ENCODE measurements around the gene DYRK1A. TPM values are rescaled to one million over a fixed set of nuclear protein-coding genes. Genes with fewer than 3 reads are reported as not detected.

Gene DYRK1A
- total and polyA plus RNA-seq, 2 donors from 2014 or later: 14.5 to 78.0 TPM

GRCh38 chr21:37412603-37413360 is 46.2 kb downstream of the DYRK1A start:
- no peak overlapping the region for H3K27ac ChIP-seq (ENCODE audit: low read depth in 2 of 2, low read length in 2 of 2)
- H3K4me1 ChIP-seq (ENCODE audit: control insufficient read depth in 2 of 3, insufficient read depth in 2 of 3, low read depth in 1 of 3, low read length in 3 of 3): peaks cover 0 to 10% (median 8%) of the 10 kb centered on the region in 3 donors
- no peak overlapping the region for H3K9ac ChIP-seq (ENCODE audit: low read length in 3 of 3)
- H3K36me3 ChIP-seq (ENCODE audit: control insufficient read depth in 2 of 3, insufficient read depth in 3 of 3, low read length in 3 of 3): no peaks in the 10 kb centered on the region
- no peaks in the 10 kb centered on the region for H3K27me3 ChIP-seq (ENCODE audit: control insufficient read depth, insufficient read depth, low read length)
- FAIRE-seq: no peak
- no peak overlapping the region for H3K4me3 ChIP-seq (ENCODE audit: low read length in 3 of 3)
- H3K9me3 ChIP-seq (ENCODE audit: control insufficient read depth in 2 of 3, insufficient read depth in 1 of 3, low read length in 3 of 3): no peaks in the 10 kb centered on the region
- TF ChIP-seq CTCF (IDR thresholded peaks at IDR 0.05; ENCODE audit: borderline replicate concordance, extremely low read depth, insufficient read depth): no peak
- no peak for DNase-seq
- intact Hi-C loops (cut with DNase I): no loop called here

DNA sequence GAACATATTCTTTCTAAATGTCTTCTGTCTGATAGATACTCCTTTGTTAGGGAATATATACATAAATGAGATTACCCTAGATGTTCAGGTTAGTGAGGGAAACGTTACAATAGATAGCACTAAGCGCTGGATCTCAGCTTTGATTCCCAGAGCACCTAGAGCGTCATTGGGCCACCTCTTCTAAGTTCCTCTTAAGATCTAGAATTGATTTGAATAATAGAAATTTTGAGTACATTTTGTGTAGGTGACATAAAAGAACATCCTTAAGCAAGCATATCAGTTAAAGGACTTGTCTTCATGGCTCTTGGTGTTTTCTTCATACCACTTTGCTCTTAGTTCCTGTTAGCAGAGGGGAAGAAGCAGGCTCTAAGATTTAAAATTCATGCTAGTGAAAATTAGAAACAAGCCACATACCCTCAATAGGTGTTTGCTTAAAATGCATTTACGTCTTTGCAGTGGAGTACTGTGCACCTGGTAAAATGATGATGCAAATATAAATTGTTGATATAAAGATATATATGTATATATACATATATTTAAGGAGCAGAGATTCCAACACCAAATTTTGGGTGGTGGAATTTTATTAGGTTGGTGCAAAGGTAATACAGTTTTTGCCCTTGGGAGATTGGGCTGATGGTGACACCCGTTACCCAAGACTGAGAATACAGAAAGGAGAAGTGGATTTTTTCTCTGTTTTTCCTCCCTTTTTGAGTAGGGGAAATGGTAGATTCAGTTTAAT is 47.1 kb downstream of the DYRK1A start:
- no peaks in the 10 kb centered on the region for H3K36me3 ChIP-seq (ENCODE audit: control insufficient read depth in 2 of 3, insufficient read depth in 3 of 3, low read length in 3 of 3)
- no peak overlapping the region for H3K9ac ChIP-seq (ENCODE audit: low read length in 3 of 3)
- peaks cover 0 to 6% (median 3%) of the 10 kb centered on the region in 3 donors for H3K4me1 ChIP-seq (ENCODE audit: control insufficient read depth in 2 of 3, insufficient read depth in 2 of 3, low read depth in 1 of 3, low read length in 3 of 3)
- H3K27me3 ChIP-seq (ENCODE audit: control insufficient read depth, insufficient read depth, low read length): no peaks in the 10 kb centered on the region
- FAIRE-seq (no peak), DNase-seq (no peak)
- TF ChIP-seq CTCF (IDR thresholded peaks at IDR 0.05; ENCODE audit: borderline replicate concordance, extremely low read depth, insufficient read depth): no peak
- H3K27ac ChIP-seq (ENCODE audit: low read depth in 2 of 2, low read length in 2 of 2): no peak overlapping the region
- intact Hi-C loops (cut with DNase I): no loop called here
- H3K9me3 ChIP-seq (ENCODE audit: control insufficient read depth in 2 of 3, insufficient read depth in 1 of 3, low read length in 3 of 3): no peaks in the 10 kb centered on the region
- H3K4me3 ChIP-seq (ENCODE audit: low read length in 3 of 3): no peak overlapping the region

DNA sequence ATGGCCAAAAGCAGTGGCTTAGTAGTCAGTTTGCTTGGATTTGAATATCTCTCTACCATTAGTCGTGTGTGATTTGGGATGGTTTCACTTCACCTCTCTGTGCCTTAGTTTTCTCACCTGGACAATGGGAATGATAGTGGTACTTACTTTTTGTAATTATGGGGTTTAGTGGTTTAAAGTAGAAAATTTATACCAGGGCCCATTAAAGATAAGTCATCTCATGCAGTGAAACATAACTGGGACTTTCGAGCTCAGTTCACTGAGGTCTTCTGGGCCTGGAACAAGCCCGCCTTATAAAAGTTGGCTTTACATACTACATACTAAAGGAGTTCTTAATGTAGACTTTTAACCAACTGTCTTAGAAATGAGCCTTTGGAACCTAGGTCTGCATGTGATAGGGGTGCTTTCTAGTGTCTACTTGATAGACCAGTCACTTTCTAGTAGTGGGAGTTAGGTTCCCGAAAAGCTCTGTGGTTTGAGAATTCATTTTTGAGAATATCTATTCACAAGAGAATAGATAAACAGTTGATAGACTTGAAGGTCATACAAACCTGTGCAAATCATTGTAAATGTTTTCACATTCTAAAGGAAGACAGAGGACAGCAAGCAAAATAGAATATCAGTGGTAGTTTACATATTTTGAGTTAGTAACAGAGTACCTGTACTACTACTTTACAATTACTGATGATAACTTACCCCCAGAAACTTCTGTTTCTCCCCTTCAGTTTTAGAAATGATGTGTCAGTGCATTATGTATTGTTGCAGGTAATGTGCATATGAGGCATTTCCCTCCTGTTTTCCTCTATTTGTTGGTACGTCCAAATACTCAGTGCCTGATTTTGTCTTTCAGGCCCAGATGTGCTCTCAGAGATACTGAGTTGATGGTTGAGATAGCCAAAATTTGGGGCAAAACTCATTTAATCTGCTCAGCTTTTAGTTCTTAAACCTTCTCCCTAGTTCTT is 48.0 kb downstream of the DYRK1A start:
- peaks cover 0 to 6% (median 2%) of the 10 kb centered on the region in 3 donors for H3K4me1 ChIP-seq (ENCODE audit: control insufficient read depth in 2 of 3, insufficient read depth in 2 of 3, low read depth in 1 of 3, low read length in 3 of 3)
- no peaks in the 10 kb centered on the region for H3K36me3 ChIP-seq (ENCODE audit: control insufficient read depth in 2 of 3, insufficient read depth in 3 of 3, low read length in 3 of 3)
- H3K9ac ChIP-seq (ENCODE audit: low read length in 3 of 3): no peak overlapping the region
- no peak for TF ChIP-seq CTCF (IDR thresholded peaks at IDR 0.05; ENCODE audit: borderline replicate concordance, extremely low read depth, insufficient read depth)
- H3K9me3 ChIP-seq (ENCODE audit: control insufficient read depth in 2 of 3, insufficient read depth in 1 of 3, low read length in 3 of 3): no peaks in the 10 kb centered on the region
- no peak overlapping the region for H3K4me3 ChIP-seq (ENCODE audit: low read length in 3 of 3)
- no peaks in the 10 kb centered on the region for H3K27me3 ChIP-seq (ENCODE audit: control insufficient read depth, insufficient read depth, low read length)
- intact Hi-C loops (cut with DNase I): no loop called here
- no peak for FAIRE-seq
- no peak for DNase-seq
- no peak overlapping the region for H3K27ac ChIP-seq (ENCODE audit: low read depth in 2 of 2, low read length in 2 of 2)

Measured in kidney (tissue), 14 donors.